HG03439 (cell line): ENCODE measurements around the gene SETDB1.

ENCODE experiments used
- ATAC-seq: cut with Tn5 transposase; IDR thresholded peaks from one replicate; pipeline ENCODE4 v1.9.1; 2021; ENCODE audit warnings: mild to moderate bottlenecking, moderate library complexity; ENCODE audit not compliant: unreplicated experiment

SETDB1 gene

DNA sequence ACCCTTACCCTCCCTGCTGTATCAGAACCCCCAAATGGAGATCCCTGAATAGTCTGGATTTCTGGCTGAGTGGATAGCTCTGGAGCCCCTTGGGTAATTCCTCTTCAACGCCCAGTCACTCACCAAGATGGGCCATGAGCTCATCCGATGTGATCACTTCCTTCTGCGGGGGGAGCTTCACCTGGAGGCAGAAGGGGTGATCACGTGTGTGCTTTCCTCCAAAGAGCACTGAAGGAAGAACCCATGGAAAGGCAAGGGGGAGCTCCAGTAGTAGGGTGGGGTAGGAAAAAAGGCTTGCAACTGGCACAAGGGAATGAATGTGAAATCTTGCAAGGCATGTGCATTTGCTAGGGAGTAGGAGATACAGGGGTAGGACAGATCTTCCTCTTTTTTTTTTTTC lies 75.4 kb downstream of the SETDB1 start:
- no peak for ATAC-seq

GRCh38 chr1:151002051-151002450 lies 75.9 kb downstream of the SETDB1 start:
- no peak for ATAC-seq

GRCh38 chr1:151002611-151003010 lies 76.4 kb downstream of the SETDB1 start:
- no peak for ATAC-seq

DNA sequence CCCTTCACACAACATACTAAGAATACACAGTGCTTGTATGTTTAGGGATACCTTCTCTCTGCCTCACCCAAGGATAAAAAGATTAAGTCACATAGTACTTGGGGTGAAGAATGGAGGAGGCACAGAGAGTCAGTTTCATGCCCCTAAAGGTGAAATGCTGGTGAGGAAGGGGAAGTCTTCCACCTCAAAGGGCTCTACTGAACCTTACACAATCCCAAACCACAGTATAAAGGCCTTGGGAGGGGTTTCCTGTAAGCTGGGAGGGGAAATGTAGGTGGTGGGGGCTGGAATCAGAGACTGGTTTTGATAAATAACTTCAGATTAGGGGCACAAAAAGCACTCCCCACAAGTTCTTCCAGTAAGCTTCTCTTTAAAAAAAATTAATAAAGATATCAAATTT lies 77.0 kb downstream of the SETDB1 start:
- ATAC-seq = no peak

DNA sequence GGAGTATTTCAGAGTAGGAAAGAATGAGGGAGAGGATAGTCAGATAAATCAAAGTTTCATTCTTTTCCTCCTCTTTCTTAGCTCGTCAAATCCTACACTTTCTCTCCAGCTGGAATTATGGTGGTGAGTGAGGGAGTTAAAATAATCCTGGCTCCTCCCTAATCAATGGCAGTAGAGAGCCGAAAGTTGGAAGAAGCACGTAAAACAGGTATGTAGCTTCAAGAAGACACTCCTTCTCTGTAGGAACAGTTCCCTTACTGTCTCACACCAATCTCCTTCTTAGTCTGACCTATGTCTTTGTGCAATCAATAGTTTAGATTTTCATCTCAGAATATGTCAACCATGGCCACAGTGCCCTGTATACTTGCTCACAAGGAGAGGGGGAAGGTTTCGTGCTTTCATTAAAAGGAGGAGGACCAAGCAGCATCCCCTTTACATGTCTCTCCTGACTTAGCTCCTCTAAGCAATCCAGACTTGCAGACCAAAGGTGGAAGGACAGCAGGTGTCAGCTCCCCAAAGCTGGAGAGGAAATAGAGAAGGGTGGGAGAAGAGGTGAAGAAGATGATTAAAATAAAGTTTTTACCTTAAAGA lies 79.7 kb downstream of the SETDB1 start:
- no peak for ATAC-seq

GRCh38 chr1:151006327-151007052 lies 80.3 kb downstream of the SETDB1 start, which contains the start of gene MINDY1:
Gene MINDY1, minus strand, starts transcription at chr1:151006902. Its CDS starts 4,285 bp downstream, at chr1:151002617.
- ATAC-seq = no peak

DNA sequence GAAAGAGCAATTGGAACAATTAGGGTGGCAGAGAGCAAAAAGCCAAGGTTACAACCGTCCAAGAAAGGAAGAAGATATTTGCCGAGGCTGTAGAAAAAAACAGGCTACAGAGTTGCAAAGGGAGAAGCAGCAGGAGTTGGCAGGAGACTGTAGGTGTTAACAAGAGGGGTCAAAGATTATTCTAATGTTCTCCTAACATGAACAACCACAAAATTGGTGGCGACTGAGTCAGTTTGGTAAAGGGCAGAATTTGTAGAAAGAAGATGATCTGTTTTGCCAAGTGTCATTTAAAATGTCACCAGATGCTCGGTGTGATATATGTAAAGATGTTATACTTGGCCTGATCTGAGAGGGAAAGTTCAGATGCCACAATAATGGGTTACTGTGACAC lies 81.7 kb downstream of the SETDB1 start:
- ATAC-seq = peak; percentile 5

GRCh38 chr1:151008244-151009205 lies 82.4 kb downstream of the SETDB1 start, which contains the start of gene PRUNE1:
Gene PRUNE1, plus strand, starts transcription at chr1:151008449. Its CDS starts 184 bp downstream, at chr1:151008633.
- peak; percentile 82 for ATAC-seq

GRCh38 chr1:151009206-151009587 lies 83.0 kb downstream of the SETDB1 start:
- no peak for ATAC-seq

DNA sequence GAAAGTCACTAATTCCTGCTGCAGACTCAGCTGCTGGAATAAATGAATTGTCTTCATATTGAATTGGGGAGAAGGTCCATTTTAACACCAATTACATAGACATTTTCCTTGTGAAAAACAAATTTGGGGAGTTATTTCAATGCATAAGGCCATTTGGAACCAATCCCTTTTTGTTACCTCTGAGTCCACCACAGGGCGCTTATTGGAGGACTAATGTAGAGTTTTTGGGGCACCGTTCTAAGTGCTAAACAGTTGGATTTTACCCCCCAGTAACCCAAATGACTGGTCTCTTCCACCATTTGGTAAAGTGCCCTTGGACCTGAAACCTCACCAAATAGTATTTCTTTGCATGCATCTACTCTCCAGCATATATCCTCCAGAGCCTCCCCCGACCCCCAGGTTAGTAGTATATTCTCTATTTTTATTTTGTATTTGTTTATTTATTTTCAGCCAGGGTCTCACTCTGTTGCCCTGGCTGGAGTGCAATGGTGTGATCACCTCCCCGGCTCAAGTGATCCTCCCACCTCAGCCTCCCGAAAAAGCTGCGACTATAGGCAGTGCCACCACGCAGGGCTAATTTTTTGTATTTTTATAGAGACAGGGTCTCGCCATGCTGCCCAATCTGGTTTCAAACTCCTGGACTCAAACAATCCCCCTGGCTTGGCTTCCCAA lies 83.6 kb downstream of the SETDB1 start:
- ATAC-seq = no peak

GRCh38 chr1:151010346-151010726 lies 84.2 kb downstream of the SETDB1 start:
- no peak for ATAC-seq

GRCh38 chr1:151011154-151011850 lies 85.1 kb downstream of the SETDB1 start:
- no peak for ATAC-seq

DNA sequence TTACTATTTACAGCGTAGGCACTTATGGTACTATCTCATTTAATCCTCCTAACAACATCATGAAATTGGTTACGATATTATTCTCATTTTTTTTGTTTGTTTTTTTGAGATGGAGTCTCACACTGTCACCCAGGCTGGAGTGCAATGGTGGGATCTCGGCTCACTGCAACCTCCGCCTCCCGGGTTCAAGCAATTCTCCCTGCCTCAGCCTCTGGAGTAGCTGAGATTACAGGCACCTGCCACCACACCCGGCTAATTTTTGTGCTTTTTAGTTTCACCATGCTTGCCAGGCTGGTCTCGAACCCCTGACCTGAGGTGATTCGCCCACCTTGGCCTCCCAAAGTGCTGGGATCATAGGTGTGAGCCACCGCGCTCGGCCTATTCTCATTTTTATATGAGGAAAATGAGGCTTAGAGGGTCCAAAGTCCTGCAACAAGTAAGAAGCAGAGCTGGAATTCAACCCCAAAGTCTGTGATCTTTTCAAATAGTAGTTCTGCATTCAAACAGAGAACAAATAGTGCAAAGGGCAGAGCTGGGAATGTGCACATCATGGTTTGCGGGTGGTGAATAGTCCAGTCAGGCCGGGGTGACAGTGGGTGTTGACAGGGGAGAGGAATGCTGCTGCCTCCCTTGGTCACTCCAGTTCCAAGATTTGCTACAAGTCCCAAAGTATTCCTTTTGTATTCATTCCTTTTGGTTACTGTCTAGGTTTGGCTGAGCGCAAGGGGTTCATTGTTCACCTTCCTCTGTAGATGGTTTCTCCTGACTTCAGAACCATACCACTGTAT lies 86.7 kb downstream of the SETDB1 start:
- ATAC-seq = no peak

DNA sequence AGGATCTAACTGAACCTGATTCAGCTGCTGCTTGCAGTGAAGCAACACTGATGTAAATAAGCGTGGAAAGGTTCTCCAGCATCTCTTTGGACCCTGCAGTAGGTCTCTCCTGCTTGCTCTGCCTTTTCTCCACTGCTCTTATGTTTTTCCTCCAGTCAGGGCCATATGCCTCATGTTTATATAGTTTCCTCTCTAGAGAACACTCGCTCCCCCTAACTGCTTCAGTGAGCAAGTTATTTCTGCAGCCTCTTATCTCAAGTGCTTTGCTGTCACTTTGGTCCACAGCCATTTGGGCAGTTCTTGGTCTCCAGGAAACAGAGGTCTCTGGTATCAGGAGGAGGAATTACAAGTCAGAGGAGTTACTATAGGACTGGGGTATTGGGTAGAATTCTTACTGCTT lies 87.4 kb downstream of the SETDB1 start:
- ATAC-seq = no peak
